NCI-H1105 (cell line): ENCODE data around the gene RALGPS1.

Experiments
- DNase-seq: peaks from one replicate; lab custom pipeline; 2025; lab: John Stamatoyannopoulos, UW

The RALGPS1 gene

GRCh38 chr9:126904586-126904985 is 10.0 kb upstream of the RALGPS1 start:
- DNase-seq, result no peak

- no peak for DNase-seq
Measured at GRCh38 chr9:126906091-126906490, 8.5 kb upstream of the RALGPS1 start.

- no peak for DNase-seq
Measured at GRCh38 chr9:126907058-126907457, 7.5 kb upstream of the RALGPS1 start.

- peak; percentile 90 for DNase-seq
Measured at GRCh38 chr9:126915281-126915816, 767 bp downstream of the RALGPS1 start.

- DNase-seq, result no peak
Measured at GRCh38 chr9:126915846-126916543, 1.4 kb downstream of the RALGPS1 start.

GRCh38 chr9:126916909-126917308 is 2.3 kb downstream of the RALGPS1 start:
- no peak for DNase-seq

GRCh38 chr9:126919193-126919592 is 4.6 kb downstream of the RALGPS1 start:
- no peak for DNase-seq

- DNase-seq, result no peak
Measured at GRCh38 chr9:126925876-126926275, 11.3 kb downstream of the RALGPS1 start.

- no peak for DNase-seq
Measured at GRCh38 chr9:126926364-126926763, 11.8 kb downstream of the RALGPS1 start.

- peak; percentile 28 for DNase-seq
Measured at GRCh38 chr9:126927419-126927818, 12.8 kb downstream of the RALGPS1 start.

GRCh38 chr9:126932871-126933321 is 18.3 kb downstream of the RALGPS1 start:
- DNase-seq, result no peak

GRCh38 chr9:126933334-126933980 is 18.9 kb downstream of the RALGPS1 start:
- DNase-seq, result no peak

GRCh38 chr9:126934441-126934840 is 19.9 kb downstream of the RALGPS1 start:
- DNase-seq, result no peak

- no peak for DNase-seq
Measured at GRCh38 chr9:126935630-126936029, 21.0 kb downstream of the RALGPS1 start.

GRCh38 chr9:126937444-126937843 is 22.9 kb downstream of the RALGPS1 start:
- DNase-seq, result no peak

GRCh38 chr9:126938327-126938726 is 23.7 kb downstream of the RALGPS1 start:
- no peak for DNase-seq

GRCh38 chr9:126939821-126940221 is 25.2 kb downstream of the RALGPS1 start:
- no peak for DNase-seq

- DNase-seq, result no peak
Measured at GRCh38 chr9:126942399-126942798, 27.8 kb downstream of the RALGPS1 start.

GRCh38 chr9:126945682-126946081 is 31.1 kb downstream of the RALGPS1 start:
- no peak for DNase-seq

- peak; percentile 17 for DNase-seq
Measured at GRCh38 chr9:126947529-126947928, 32.9 kb downstream of the RALGPS1 start.

- no peak for DNase-seq
Measured at GRCh38 chr9:126952205-126952977, 37.8 kb downstream of the RALGPS1 start.

GRCh38 chr9:126953041-126953809 is 38.6 kb downstream of the RALGPS1 start:
- no peak for DNase-seq
